ENCODE measurements around the gene AKR7A3.

AKR7A3 gene

GRCh38 chr1:19251305-19252196 is 37.0 kb downstream of the AKR7A3 start, which contains the start of the genes EMC1 and MRTO4:
Gene EMC1 (minus strand): TSS chr1:19251524. CDS start chr1:19251509, 15 bp downstream.
Gene MRTO4 (plus strand): TSS chr1:19251805. CDS start chr1:19251836, 31 bp downstream.
- DNase-seq = peak; percentile 88

- DNase-seq = no peak
These were observed 37.8 kb downstream of the AKR7A3 start for GRCh38 chr1:19250629-19251304.

GRCh38 chr1:19240673-19241538 is 47.7 kb downstream of the AKR7A3 start:
- peak; percentile 60 for DNase-seq

GRCh38 chr1:19239876-19240275 is 48.7 kb downstream of the AKR7A3 start:
- no peak for DNase-seq

- no peak for DNase-seq
These were observed 54.3 kb downstream of the AKR7A3 start for GRCh38 chr1:19234224-19234623.
